ENCODE data around the gene IRAK2.

DNA sequence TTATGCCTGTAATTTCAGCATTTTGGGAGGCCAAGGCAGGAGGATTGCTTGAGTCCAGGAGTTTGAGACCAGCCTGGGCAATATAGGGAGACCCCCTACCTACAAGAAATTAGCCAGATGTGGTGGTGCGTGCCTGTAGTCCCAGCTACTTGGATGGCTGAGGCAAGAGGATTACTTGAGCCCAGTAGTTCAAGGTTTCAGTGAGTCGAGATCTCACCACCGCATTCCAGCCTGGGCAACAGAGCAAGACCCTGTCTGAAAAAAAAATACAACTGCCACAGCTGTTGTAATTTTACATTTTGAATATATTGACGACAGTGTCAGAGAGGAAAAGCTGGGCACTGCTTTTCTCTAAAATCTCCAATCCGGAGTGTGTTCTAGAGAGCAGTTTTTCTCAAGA lies 104.7 kb downstream of the IRAK2 start:
- TF ChIP-seq, protein P1, sequence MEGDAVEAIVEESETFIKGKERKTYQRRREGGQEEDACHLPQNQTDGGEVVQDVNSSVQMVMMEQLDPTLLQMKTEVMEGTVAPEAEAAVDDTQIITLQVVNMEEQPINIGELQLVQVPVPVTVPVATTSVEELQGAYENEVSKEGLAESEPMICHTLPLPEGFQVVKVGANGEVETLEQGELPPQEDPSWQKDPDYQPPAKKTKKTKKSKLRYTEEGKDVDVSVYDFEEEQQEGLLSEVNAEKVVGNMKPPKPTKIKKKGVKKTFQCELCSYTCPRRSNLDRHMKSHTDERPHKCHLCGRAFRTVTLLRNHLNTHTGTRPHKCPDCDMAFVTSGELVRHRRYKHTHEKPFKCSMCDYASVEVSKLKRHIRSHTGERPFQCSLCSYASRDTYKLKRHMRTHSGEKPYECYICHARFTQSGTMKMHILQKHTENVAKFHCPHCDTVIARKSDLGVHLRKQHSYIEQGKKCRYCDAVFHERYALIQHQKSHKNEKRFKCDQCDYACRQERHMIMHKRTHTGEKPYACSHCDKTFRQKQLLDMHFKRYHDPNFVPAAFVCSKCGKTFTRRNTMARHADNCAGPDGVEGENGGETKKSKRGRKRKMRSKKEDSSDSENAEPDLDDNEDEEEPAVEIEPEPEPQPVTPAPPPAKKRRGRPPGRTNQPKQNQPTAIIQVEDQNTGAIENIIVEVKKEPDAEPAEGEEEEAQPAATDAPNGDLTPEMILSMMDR (IDR thresholded peaks at IDR 0.05), result no peak
- TF ChIP-seq POLR2A (IDR thresholded peaks at IDR 0.05), result no peak
